Measurements from ENCODE around the gene LGALS3BP.
"Not testable (repeated sequence)": the region's sequence is repeated elsewhere in the genome, so short reads cannot be mapped to it uniquely, and the experiment has no call there.

Gene LGALS3BP

GRCh38 chr17:78962984-78963348, 16.8 kb downstream of the LGALS3BP start:
- DNase-seq = not testable (repeated sequence)

DNA sequence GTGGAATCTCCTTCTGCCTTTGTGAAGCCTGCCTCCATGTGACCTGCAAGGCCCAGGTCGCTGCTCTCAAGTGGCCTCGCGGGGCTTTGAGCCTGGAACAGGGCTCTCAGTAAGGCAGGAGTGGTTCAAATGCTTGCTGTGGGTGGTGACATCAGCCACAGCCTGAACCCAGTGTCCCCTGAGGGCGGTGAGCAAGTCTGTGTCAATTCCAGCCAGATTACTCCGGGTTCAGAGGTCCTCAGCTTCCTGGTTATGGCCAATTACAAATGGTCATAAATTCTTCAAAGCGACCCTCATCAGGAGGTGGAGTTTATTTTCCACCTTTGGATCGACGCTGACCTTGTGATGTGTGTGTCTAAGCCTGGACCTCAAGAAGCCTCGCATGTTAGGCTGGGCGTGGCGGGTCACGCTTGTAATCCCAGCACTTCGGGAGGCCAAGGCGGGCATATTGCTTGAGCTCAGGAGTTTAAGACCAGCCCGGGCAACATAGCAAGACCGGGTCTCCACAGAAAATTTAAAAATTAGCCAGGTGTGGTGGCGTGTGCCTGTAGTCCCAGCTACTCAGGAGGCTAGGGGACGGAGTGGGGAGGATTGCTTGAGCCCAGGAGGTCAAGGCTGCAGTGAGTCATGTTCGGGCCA, 17.3 kb downstream of the LGALS3BP start:
- no peak for DNase-seq

- no peak for DNase-seq
Observed at GRCh38 chr17:78961571-78961970, 18.2 kb downstream of the LGALS3BP start.

- no peak for DNase-seq
Observed at GRCh38 chr17:78960928-78961327, 18.8 kb downstream of the LGALS3BP start.

- no peak for DNase-seq
Observed at GRCh38 chr17:78959803-78960202, 19.9 kb downstream of the LGALS3BP start.

DNA sequence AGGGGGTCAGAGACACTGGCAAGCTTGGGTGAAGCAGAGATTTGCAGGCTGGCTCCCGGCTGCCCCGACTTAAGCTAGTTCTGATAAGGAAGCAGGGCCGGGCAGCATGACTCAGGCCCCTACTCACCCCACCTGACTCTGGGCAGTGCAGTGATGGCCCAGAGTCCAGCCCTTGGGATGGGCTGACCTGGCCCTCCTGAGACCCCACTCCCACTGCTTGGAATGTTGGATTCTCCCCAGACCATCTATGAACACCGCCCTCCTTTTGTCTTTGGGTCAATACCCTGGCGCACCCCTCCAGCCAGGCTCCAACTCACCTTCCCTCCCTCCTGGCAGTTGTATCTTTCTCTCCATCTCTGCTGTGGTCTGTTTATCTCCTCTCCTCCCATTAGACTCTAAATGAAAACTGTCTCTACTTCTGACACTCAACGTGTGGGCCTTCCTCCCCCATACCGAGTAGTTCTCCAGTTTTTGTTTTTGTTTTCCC, 21.0 kb downstream of the LGALS3BP start:
- no peak for DNase-seq

DNA sequence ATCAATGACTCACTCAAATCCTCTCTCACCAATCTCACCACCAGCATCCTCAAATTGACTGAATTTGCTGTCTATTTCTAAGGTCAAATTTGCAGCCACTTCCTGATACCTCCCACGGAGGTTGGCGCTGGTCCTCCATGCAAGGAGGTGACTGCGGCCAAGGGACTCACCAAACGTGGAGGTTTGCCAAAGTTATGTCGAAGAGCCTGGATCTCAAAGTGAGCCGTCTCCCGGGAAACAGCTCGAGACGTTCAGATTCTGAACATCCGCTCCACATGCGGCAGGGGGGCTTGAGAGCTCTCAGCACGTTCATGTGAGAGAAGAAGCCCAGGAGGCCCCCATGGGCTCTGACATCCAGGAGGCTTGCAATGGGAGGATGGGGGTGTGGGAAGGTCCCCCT, 22.6 kb downstream of the LGALS3BP start:
- DNase-seq = no peak

DNA sequence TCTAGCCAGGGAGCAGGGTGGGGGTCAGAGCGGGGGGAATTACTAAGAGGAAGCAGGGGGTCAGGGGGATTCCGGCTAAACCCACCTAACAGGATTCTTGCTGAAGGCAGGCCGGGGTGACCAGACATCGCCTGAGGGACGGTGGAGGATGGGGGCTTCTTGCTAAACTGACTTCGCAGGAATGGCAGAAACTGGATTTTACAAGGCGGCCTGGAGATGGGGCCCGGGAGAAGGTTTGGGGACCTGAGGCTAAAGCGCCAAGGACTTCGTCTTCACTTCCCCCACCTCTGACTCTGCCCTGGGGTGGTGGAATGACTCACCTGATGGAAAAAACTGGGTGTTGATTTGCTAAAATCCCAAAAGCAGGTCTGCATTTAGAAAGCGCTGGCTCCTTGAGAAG, 23.5 kb downstream of the LGALS3BP start:
- no peak for DNase-seq

DNA sequence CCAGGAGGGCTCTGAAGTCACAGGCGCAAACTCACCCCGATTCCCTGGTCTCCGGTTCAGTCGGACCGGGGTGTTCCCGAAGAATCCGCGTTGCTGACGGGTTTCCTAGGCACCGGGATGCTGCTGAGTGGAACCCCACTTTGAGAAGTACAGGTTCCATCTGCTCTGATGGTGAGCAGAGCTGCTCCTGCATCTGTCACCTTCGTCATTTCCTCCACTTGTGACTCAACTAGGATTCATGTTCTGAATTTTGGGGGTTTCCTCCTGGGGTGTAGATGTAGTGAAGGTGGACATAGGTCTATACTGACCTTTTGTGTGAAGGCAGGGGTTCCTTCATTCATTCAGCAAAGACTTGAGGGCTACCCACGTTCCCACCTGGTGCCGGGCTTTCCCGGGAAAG, 25.0 kb downstream of the LGALS3BP start:
- no peak for DNase-seq

- peak; percentile 89 for DNase-seq
Observed at GRCh38 chr17:78953356-78954350, 26.1 kb downstream of the LGALS3BP start.

- no peak for DNase-seq
Observed at GRCh38 chr17:78952706-78953105, 27.0 kb downstream of the LGALS3BP start.

- DNase-seq = peak; percentile 69
Observed at GRCh38 chr17:78951967-78952551, 27.7 kb downstream of the LGALS3BP start.

DNA sequence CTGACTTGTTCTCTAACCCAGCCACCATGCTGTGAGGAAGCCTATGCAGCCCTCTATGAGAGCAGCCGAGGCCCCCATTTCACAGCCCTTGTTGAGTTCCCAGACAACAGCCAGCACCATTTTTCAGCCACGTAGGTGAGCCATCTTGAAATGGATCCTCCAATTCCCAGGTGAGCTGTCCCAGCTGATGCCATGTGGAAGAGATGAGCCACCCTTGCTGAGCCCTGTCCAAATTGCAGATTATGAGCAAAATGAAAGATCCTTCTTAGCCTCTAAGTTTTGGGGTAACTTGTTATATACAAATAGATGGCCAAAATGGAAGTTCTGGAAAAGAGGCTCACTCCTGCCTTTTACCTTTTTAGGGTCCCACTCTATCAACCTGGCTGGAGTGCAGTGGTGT, 28.9 kb downstream of the LGALS3BP start:
- DNase-seq = no peak

- no peak for DNase-seq
Observed at GRCh38 chr17:78947235-78948149, 32.2 kb downstream of the LGALS3BP start.

DNA sequence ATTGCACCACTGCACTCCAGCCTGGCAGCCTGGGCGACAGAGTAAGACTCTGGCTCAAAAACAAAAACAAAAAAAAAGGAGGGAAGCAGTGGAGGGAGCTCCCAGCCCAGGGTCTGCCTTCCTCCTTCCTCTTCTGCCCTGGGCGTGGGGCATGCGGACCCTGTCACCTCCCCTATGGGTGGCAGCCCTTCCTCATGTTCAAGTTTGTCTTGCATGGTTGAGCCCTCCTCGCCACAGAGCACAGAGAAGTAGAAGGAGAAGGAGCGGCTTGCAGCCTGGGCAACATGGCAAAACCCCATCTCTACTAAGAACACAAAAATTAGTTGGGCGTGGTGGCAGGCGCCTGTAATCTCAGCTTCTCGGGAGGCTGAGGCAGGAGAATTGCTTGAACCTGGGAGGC, 33.1 kb downstream of the LGALS3BP start:
- no peak for DNase-seq

- DNase-seq = no peak
Observed at GRCh38 chr17:78946131-78946530, 33.6 kb downstream of the LGALS3BP start.

- not testable (repeated sequence) for DNase-seq
Observed at GRCh38 chr17:78945455-78945854, 34.3 kb downstream of the LGALS3BP start.

GRCh38 chr17:78944956-78945355, 34.8 kb downstream of the LGALS3BP start:
- no peak for DNase-seq

DNA sequence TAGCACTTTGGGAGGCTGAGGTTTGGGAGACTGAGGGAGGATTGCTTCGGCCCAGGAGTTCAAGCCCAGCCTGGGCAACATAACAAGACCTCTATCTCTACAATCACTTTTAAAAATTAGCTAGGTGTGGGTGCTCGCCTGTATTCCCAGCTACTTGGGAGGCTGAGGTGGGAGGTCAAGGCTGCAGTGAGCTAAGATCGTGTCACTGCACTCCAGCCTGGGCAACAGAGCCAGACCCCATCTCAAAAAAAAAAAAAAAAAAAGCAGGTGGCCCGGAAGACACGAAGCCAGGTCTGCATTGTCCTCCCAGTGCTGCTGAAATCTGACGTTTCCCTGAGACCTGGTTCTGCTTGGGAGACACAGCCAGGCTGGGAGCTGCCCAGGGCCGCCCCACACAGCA, 35.7 kb downstream of the LGALS3BP start:
- no peak for DNase-seq

GRCh38 chr17:78940708-78941107, 39.0 kb downstream of the LGALS3BP start:
- DNase-seq = no peak

- no peak for DNase-seq
Observed at GRCh38 chr17:78940258-78940657, 39.5 kb downstream of the LGALS3BP start.

GRCh38 chr17:78939615-78940014, 40.1 kb downstream of the LGALS3BP start:
- DNase-seq = no peak

- no peak for DNase-seq
Observed at GRCh38 chr17:78937561-78937960, 42.2 kb downstream of the LGALS3BP start.

All from eye (tissue), 1 donor.